Glomerular endothelial cell (primary cell): ENCODE data around the gene C1orf115. TPM values are rescaled to one million over a fixed set of nuclear protein-coding genes. Genes with fewer than 3 reads are reported as not detected.
"Not testable (repeated sequence)": the region's sequence is repeated elsewhere in the genome, so short reads cannot be mapped to it uniquely, and the experiment has no call there.

Experiments
- DNase-seq: peaks from one replicate; pipeline ENCODE4 v3.0.0-alpha.2; 2011; ENCODE audit warnings: low read depth, low spot score; ENCODE audit errors: extremely low read depth
- total RNA-seq: library from RNA; depleted of rRNA; stranded (reverse); fragments of >200 nt; gene quantifications from 2 replicates; pipeline ENCODE4 v1.2.3, GENCODE V29; 2015

Gene C1orf115
- total RNA-seq: 20.4 and 21.8 TPM in 2 replicates

GRCh38 chr1:220690140-220691052, at the start of gene C1orf115:
Gene C1orf115 (plus strand): TSS chr1:220690363. CDS start chr1:220690403, 40 bp downstream.
- DNase-seq: no peak

- DNase-seq: no peak
Observed at GRCh38 chr1:220642285-220642684, 47.9 kb upstream of the C1orf115 start.

GRCh38 chr1:220652995-220653394, 37.2 kb upstream of the C1orf115 start:
- no peak for DNase-seq

- no peak for DNase-seq
Observed at GRCh38 chr1:220655509-220655908, 34.7 kb upstream of the C1orf115 start.

- no peak for DNase-seq
Observed at GRCh38 chr1:220655961-220656740, 34.0 kb upstream of the C1orf115 start.

- no peak for DNase-seq
Observed at GRCh38 chr1:220666349-220666748, 23.8 kb upstream of the C1orf115 start.

GRCh38 chr1:220669005-220669404, 21.2 kb upstream of the C1orf115 start:
- no peak for DNase-seq

GRCh38 chr1:220670365-220670764, 19.8 kb upstream of the C1orf115 start:
- no peak for DNase-seq

- no peak for DNase-seq
Observed at GRCh38 chr1:220673921-220674320, 16.2 kb upstream of the C1orf115 start.

GRCh38 chr1:220677251-220677650, 12.9 kb upstream of the C1orf115 start:
- DNase-seq: no peak

- DNase-seq: no peak
Observed at GRCh38 chr1:220680085-220680687, 10.0 kb upstream of the C1orf115 start.

GRCh38 chr1:220681220-220681880, 8.8 kb upstream of the C1orf115 start:
- DNase-seq: no peak

- no peak for DNase-seq
Observed at GRCh38 chr1:220682901-220683576, 7.1 kb upstream of the C1orf115 start.

GRCh38 chr1:220683716-220684115, 6.4 kb upstream of the C1orf115 start:
- DNase-seq: not testable (repeated sequence)

- no peak for DNase-seq
Observed at GRCh38 chr1:220684890-220685289, 5.3 kb upstream of the C1orf115 start.

- DNase-seq: no peak
Observed at GRCh38 chr1:220685879-220686278, 4.3 kb upstream of the C1orf115 start.

- no peak for DNase-seq
Observed at GRCh38 chr1:220687809-220688208, 2.4 kb upstream of the C1orf115 start.

- no peak for DNase-seq
Observed at GRCh38 chr1:220689666-220690065, 497 bp upstream of the C1orf115 start.

- no peak for DNase-seq
Observed at GRCh38 chr1:220691053-220691684, 1.0 kb downstream of the C1orf115 start.
